ENCODE results near the gene CARD10.

DNA sequence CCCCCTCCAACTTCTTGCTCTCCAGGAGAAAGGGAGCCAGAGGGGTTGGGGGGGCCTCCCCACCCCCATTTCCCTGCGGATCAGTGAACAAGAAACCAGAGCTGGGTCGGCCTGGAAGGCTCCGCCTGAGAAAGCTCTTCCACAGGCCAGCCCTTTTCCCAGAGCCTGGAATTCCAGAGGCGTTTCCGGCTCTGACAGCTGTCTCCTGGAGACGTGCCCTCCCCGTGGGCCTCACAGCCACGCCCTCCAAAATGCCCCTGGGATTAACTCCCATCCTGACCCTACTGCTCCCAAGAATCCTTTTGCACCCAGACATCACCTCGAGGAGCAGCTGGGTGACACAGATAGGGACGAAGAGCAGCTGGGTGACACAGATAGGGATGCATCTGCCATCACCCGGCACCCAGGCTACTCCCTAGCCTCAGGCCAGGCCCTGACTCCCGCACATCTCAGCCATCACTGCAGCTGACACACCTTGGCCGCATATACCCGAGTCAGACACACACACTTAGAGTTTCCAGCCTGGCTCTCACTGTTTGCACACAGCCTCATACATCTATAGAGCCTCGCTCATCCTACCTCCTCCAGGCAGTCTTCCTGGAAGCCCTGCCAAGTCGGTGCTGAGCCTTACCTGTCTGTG, 33.4 kb upstream of the CARD10 start:
- TF ChIP-seq, protein P1, sequence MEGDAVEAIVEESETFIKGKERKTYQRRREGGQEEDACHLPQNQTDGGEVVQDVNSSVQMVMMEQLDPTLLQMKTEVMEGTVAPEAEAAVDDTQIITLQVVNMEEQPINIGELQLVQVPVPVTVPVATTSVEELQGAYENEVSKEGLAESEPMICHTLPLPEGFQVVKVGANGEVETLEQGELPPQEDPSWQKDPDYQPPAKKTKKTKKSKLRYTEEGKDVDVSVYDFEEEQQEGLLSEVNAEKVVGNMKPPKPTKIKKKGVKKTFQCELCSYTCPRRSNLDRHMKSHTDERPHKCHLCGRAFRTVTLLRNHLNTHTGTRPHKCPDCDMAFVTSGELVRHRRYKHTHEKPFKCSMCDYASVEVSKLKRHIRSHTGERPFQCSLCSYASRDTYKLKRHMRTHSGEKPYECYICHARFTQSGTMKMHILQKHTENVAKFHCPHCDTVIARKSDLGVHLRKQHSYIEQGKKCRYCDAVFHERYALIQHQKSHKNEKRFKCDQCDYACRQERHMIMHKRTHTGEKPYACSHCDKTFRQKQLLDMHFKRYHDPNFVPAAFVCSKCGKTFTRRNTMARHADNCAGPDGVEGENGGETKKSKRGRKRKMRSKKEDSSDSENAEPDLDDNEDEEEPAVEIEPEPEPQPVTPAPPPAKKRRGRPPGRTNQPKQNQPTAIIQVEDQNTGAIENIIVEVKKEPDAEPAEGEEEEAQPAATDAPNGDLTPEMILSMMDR (conservative IDR thresholded peaks at IDR 0.05; ENCODE audit: low read length), result no peak
- TF ChIP-seq EZH2phosphoT487 (IDR thresholded peaks at IDR 0.05; ENCODE audit: borderline replicate concordance), result no peak

Data from Loucy (cell line).